ENCODE results near the gene CORIN.
"Not testable (repeated sequence)": the region's sequence is repeated elsewhere in the genome, so short reads cannot be mapped to it uniquely, and the experiment has no call there.

Gene CORIN

DNA sequence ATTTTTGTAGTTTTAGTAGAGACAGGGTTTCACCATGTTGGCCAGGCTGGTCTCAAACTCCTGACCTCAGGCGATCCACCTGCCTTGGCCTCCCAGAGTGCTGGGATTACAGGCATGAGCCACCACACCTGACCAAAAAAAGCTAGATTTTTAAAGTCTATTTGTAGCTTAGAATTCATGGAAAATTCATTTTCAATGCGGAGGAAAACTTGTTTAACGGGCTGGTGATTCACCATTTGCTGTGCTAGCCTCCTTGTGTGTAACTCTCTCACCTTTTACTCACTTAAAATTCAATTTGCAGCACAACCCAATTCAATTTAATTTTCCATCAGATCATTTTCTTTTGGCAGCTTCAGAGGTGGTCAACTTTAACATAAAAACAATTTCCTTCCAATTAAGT, 281.9 kb downstream of the CORIN start:
- DNase-seq, result not testable (repeated sequence)

GRCh38 chr4:47553329-47554125, 284.3 kb downstream of the CORIN start:
- no peak for DNase-seq

- no peak for DNase-seq
These were observed 286.2 kb downstream of the CORIN start for GRCh38 chr4:47551682-47552081.

DNA sequence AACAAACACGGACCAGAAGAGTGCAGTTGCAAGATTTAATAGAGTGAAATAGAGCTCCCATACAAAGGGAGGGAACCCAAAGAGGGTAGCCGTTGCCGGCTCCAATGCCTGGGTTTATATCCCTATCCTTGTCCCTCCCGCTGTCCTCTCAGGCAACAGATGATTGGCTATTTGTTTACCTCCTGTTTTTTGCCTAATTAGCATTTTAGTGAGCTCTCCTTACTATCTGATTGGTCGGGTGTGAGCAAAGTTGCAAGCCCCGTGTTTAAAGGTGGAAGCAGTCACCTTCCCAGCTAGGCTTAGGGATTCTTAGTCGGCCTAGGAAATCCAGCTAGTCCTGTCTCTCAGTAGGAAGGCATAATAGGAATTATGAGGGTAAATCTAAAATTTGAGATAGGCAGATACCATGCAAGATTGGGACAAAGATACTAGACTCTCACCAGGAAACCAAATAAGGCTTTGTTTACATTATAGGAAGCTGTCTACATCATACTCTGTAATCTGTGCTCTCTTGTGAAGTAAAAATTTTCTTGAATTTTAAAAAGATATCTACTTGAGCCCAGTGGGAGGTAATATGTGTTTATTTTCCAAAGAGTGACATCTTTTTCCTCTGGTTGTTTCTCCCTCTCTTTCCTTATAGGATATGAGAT, 286.8 kb downstream of the CORIN start:
- no peak for DNase-seq

- DNase-seq, result not testable (repeated sequence)
These were observed 287.5 kb downstream of the CORIN start for GRCh38 chr4:47550357-47550756.
